GM18868 (cell line): ENCODE results near the gene HOXC10.

Experiments
- ATAC-seq: cut with Tn5 transposase; IDR thresholded peaks from one replicate; pipeline ENCODE4 v1.9.1; 2021; ENCODE audit warnings: mild to moderate bottlenecking, moderate library complexity; ENCODE audit not compliant: unreplicated experiment

HOXC10 gene

GRCh38 chr12:53984901-53985691 lies at the start of gene HOXC10:
Gene HOXC10, plus strand, starts transcription at chr12:53985146. Its CDS starts 114 bp downstream, at chr12:53985260.
- ATAC-seq: peak; percentile 58

- ATAC-seq: no peak
Observed at GRCh38 chr12:53935383-53936341, 49.3 kb upstream of the HOXC10 start.

DNA sequence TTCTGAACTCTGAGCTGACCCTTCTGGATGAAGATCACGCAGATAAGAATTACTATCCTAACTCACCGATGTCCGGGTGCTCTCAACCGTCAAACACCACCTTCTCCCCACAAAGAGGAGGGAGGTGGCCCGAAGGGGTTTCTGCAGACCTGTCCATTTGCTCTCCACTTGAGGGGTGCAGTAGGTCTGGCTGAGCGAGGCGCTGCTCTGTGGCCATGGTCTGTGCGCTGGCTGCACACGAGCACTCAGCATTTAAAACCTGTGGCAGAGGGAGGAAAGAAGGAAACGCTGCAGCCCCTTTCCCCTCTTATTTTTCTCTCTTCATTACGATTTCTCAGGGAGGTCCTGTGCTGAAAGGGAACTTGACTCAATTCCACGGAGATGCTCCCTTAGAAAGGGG lies 47.8 kb upstream of the HOXC10 start:
- ATAC-seq: no peak

DNA sequence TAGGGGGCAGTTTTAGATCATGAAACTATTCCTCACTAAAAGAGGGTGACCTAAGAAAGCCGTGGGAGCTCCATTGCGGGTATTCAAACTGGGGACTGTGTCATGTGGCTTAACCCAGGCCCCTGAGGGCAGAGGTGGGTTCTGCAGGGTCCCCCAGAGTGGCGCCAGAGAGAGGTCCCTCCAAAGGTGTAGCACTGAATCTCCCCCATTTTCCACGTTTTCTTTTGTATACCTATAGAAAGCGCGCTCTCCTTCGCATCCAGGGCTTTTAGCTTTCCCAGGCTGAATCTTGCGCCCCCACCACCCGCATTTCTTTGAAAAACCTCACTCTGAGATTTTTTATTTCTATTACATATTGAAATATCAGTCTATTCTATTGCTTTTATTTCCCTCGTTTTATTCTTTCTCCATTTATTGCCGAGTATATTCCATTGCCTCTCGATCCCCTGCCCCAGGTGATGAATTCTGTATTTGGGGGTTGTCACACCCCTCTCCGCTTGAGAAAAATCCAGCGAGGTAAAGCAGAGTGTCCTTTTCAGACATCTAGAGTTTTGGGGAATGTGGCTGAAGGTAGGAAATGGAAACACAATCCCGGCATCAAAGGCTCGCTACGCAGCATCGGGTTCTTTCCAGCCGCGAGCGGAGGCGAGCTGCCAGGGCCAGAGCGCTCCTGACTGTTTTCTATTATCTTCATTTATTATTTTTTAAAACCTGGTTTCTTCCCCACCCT lies 47.2 kb upstream of the HOXC10 start:
- ATAC-seq: no peak

- ATAC-seq: no peak
Observed at GRCh38 chr12:53938326-53939140, 46.4 kb upstream of the HOXC10 start, which contains the start of gene HOXC13. Gene HOXC13, plus strand, starts transcription at chr12:53938831. Its CDS starts 76 bp downstream, at chr12:53938907.

GRCh38 chr12:53939141-53940108 lies 45.5 kb upstream of the HOXC10 start:
- ATAC-seq: no peak

GRCh38 chr12:53940443-53941014 lies 44.4 kb upstream of the HOXC10 start:
- ATAC-seq: no peak

DNA sequence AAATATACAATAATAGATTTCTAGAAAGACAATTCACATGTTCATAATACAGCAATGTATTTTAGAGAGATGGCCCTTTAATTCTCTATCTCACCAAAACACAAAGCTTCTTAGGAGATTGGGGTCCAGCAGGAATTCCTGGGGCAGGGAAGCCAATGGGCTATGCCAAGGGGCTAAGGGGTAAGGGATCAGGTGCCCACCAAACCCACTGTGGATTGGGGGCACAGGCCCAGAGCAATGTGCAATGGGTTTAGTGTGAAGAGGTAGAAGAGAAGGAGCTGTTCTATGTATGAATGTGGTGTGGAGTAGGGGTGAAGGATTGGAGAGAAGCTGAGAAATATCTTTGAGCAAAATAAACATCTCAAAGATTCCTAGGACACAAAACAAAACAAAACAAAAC lies 43.8 kb upstream of the HOXC10 start:
- ATAC-seq: no peak

GRCh38 chr12:53941750-53942149 lies 43.2 kb upstream of the HOXC10 start:
- no peak for ATAC-seq

- ATAC-seq: no peak
Observed at GRCh38 chr12:53942467-53942997, 42.4 kb upstream of the HOXC10 start.

DNA sequence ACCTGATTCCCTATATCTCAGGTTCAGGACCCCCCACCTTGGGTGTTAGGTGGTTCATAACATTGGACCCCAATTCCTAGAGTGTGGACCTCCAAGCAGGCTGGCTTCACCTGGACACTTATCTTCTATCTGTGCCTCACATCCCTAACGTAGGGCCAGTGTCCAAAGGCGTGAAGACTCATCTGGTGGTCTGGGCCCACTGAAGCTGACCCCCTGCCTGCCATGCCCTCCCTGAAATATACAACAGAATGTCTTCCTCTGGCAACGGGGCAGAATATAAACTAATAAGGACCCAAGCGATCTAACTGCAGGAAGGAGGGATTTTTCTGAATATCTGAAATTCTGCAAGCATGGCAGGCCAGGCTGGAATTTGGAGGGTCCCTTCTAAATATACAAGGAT lies 40.7 kb upstream of the HOXC10 start:
- no peak for ATAC-seq

GRCh38 chr12:53944907-53945847 lies 39.8 kb upstream of the HOXC10 start:
- ATAC-seq: no peak

DNA sequence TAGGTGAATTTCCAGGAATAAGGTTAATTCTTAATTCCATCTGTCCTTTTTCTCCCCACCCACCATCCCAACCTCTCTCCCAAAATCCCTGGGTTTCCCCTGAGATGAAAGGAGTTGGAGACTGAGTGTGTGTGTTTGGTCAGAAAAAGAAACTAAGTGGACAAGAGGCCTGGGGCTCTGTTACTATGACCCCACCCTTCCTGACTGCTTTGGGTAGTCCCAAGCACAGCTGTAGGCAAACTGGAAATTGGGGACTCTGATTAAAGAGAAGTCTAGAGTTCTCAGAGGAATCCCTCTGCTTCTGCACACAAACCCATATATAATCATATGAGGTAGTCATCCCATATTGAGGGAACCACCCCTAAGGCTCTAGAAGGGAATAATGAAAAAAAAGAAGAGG lies 37.2 kb upstream of the HOXC10 start:
- no peak for ATAC-seq

DNA sequence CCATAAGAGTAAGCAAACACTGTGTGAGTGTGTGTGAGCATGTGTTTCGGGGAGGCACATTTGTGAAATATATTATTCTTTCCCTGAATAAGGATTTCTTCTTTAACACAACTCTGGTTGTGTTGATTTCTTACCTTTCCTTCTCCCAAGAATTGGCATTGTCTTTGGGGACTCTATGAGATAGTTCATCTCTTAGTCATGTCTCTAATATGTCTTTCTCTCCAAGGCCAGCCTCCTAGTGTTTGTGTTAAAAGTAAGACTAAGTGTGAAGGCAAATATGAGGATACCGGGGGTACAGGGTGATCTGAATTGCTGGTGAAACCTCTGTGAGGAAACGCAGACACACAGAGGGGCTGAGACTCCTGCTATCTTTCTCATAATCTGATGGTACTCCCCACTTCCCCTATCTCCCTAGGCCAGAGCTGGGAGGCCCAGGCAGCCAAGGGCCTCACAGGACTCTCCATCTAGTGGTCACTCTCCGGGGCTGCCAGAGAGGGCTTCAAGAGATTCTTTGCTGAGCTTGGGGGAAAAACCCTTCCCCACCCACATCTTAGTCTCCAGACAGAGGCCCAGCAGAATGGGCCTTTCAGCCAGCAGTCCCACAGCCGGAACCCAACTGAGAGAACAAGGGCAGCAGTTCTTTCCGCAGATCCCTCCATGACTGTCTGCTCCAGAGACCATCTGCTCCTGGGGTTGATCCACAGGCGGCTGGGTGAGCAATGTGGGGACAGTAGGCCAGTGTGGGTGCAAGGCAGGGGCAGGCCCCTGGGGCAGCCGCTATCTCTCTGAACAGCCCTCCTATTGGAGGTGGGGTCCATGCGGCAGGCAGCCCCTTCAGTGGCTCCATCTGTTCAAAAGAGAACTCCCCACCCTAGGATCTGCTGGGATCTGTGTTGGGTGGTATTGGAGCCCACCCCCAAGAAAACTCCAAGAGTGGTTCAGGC lies 36.0 kb upstream of the HOXC10 start:
- ATAC-seq: no peak

- ATAC-seq: no peak
Observed at GRCh38 chr12:53949631-53950436, 35.1 kb upstream of the HOXC10 start.

DNA sequence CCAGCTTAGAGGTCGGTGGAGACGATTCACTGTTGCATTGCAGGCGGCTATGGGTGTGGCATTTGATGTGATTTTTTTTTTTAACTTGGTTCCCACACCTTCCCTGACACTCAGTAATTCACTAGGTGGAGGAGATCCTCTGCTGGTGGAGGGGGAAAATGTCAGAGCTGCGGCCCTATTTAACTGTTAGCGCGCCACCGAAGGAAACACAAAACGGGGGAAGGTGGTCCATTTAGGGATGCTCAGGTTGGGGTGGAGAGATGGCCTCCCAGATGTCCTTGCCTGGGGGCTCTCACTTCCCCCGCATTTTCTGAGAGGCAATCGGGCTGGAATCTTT lies 34.5 kb upstream of the HOXC10 start:
- no peak for ATAC-seq
